Hepatocyte (in vitro differentiated cells): ENCODE measurements around the gene GLCE. TPM values are rescaled to one million over a fixed set of nuclear protein-coding genes. Genes with fewer than 3 reads are reported as not detected.
A peak's percentile ranks its signal among the peaks of the same experiment; 100 is the strongest.
"Not testable (repeated sequence)": the region's sequence is repeated elsewhere in the genome, so short reads cannot be mapped to it uniquely, and the experiment has no call there.

Experiments
- DNase-seq: peaks from one replicate; pipeline ENCODE4 v3.0.0-alpha.2; 2016; ENCODE audit warnings: low spot score
- H2AFZ ChIP-seq: fragments of 200-600 bp; sonication (generic); 2 replicates; pipeline ENCODE4 v1.6.0; 2016; ENCODE audit warnings: antibody characterized with exemption, mild to moderate bottlenecking
- H3K27ac ChIP-seq: fragments of 200-600 bp; sonication (generic); 2 replicates; pipeline ENCODE4 v1.5.1; 2016; ENCODE audit warnings: mild to moderate bottlenecking
- H3K27me3 ChIP-seq: fragments of 200-600 bp; sonication (generic); 2 replicates; pipeline ENCODE4 v1.6.1; 2016
- H3K36me3 ChIP-seq: fragments of 200-600 bp; sonication (generic); replicated peaks from 2 replicates; pipeline ENCODE4 v1.5.1; 2016; ENCODE audit warnings: low read depth; ENCODE audit not compliant: insufficient read depth
- H3K4me1 ChIP-seq: fragments of 200-600 bp; sonication (generic); 2 replicates; pipeline ENCODE4 v1.5.1; 2016; ENCODE audit warnings: mild to moderate bottlenecking, moderate library complexity; ENCODE audit not compliant: insufficient read depth
- H3K4me2 ChIP-seq: fragments of 200-600 bp; sonication (generic); 2 replicates; pipeline ENCODE4 v1.6.0; 2016
- H3K4me3 ChIP-seq: fragments of 200-600 bp; sonication (generic); 2 replicates; pipeline ENCODE4 v1.5.1; 2016; ENCODE audit warnings: mild to moderate bottlenecking
- H3K79me2 ChIP-seq: fragments of 200-600 bp; sonication (generic); 2 replicates; pipeline ENCODE4 v1.6.0; 2017; ENCODE audit warnings: mild to moderate bottlenecking
- H3K9me2 ChIP-seq: fragments of 200-600 bp; sonication (generic); replicated peaks from 2 replicates; pipeline ENCODE4 v1.6.0; 2017; ENCODE audit warnings: mild to moderate bottlenecking; ENCODE audit not compliant: insufficient read depth
- H3K9me3 ChIP-seq: fragments of 200-600 bp; sonication (generic); 2 replicates; pipeline ENCODE4 v1.5.1; 2016; ENCODE audit warnings: low read depth, mild to moderate bottlenecking
- H4K20me1 ChIP-seq: fragments of 200-600 bp; sonication (generic); 2 replicates; pipeline ENCODE4 v1.6.0; 2016; ENCODE audit warnings: mild to moderate bottlenecking; ENCODE audit not compliant: insufficient read depth, poor library complexity, severe bottlenecking
- EZH2 ChIP-seq: fragments of 200-600 bp; sonication (generic); IDR thresholded peaks from 2 replicates; pipeline ENCODE4 v1.6.1; 2016; ENCODE audit warnings: antibody characterized with exemption, mild to moderate bottlenecking, borderline replicate concordance
- EZH2phosphoT487 ChIP-seq: fragments of 200-600 bp; sonication (generic); IDR thresholded peaks from one replicate; pipeline ENCODE4 v1.6.1; 2018; ENCODE audit warnings: antibody characterized with exemption, mild to moderate bottlenecking, low read depth, moderate library complexity; ENCODE audit not compliant: unreplicated experiment, severe bottlenecking
- WGBS: methylation state at CpG from one replicate; pipeline ENCODE4 v1.1.6; 2016; ENCODE audit warnings: low lambda C conversion rate; ENCODE audit errors: missing lambda C conversion rate; 5-methylcytosine and 5-hydroxymethylcytosine counted together
- polyA plus RNA-seq: library from polyadenylated mRNA; unstranded; fragments of >200 nt; fragmentation: Nextera tagmentation; extraction: Ambion mirVana; gene quantifications from 2 replicates; pipeline ENCODE4 v1.2.1, GENCODE V29; 2016
- total RNA-seq: library from RNA; depleted of rRNA; stranded (reverse); fragments of >200 nt; gene quantifications from 2 replicates; pipeline ENCODE4 v1.2.3, GENCODE V29; 2014
- TF ChIP-seq, protein P1 (sequence below): fragments of 200-600 bp; sonication (generic); IDR thresholded peaks from 2 replicates; pipeline ENCODE4 v1.5.1; 2016; ENCODE audit warnings: antibody characterized with exemption, mild to moderate bottlenecking; ENCODE audit not compliant: poor library complexity

GLCE gene
- total and polyA plus RNA-seq, 2 experiments from 2014 or later: 14.4 to 37.9 TPM

DNA sequence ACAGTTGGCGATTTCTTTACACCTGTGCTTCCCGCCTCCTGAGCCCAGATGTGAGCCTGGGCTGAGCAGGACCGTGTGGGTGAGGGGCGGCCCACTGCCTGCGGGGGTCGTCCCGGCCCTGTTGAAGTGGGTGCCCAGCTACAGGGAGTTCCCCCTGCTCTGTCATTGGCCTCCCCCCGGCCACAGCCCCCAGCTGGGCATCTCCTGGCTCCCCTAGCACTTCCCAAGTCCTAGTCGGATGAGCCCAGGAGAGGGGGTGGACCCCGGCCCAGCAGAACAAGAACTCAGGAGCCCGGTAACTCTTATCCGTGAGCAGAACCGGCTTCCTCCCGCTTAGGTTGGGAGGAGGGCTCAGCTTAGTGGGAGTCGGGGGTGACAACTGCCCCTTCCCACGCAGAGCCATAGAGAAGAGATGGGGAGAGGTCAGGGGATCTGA, 139.0 kb downstream of the GLCE start:
- Histone ChIP-seq H3K4me2 (peak overlapping the region; percentile 99), H3K9me3 (no peaks in the 10 kb centered on the region), H3K4me1 (peaks cover 6% of the 10 kb centered on the region), H2AFZ (peak overlapping the region; percentile 81), H3K27ac (no peak overlapping the region), H3K36me3 (no peaks in the 10 kb centered on the region), H3K79me2 (no peaks in the 10 kb centered on the region), H3K27me3 (peaks cover 24% of the 10 kb centered on the region), H3K4me3 (no peak overlapping the region), H4K20me1 (no peaks in the 10 kb centered on the region), H3K9me2 (no peaks in the 10 kb centered on the region)
- no peak for DNase-seq
- TF ChIP-seq, protein P1, sequence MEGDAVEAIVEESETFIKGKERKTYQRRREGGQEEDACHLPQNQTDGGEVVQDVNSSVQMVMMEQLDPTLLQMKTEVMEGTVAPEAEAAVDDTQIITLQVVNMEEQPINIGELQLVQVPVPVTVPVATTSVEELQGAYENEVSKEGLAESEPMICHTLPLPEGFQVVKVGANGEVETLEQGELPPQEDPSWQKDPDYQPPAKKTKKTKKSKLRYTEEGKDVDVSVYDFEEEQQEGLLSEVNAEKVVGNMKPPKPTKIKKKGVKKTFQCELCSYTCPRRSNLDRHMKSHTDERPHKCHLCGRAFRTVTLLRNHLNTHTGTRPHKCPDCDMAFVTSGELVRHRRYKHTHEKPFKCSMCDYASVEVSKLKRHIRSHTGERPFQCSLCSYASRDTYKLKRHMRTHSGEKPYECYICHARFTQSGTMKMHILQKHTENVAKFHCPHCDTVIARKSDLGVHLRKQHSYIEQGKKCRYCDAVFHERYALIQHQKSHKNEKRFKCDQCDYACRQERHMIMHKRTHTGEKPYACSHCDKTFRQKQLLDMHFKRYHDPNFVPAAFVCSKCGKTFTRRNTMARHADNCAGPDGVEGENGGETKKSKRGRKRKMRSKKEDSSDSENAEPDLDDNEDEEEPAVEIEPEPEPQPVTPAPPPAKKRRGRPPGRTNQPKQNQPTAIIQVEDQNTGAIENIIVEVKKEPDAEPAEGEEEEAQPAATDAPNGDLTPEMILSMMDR: no peak
- TF ChIP-seq EZH2phosphoT487 (no peak), EZH2 (peak; percentile 80)
- 8% methylated on average over 14 of the region's 16 CpGs for WGBS

DNA sequence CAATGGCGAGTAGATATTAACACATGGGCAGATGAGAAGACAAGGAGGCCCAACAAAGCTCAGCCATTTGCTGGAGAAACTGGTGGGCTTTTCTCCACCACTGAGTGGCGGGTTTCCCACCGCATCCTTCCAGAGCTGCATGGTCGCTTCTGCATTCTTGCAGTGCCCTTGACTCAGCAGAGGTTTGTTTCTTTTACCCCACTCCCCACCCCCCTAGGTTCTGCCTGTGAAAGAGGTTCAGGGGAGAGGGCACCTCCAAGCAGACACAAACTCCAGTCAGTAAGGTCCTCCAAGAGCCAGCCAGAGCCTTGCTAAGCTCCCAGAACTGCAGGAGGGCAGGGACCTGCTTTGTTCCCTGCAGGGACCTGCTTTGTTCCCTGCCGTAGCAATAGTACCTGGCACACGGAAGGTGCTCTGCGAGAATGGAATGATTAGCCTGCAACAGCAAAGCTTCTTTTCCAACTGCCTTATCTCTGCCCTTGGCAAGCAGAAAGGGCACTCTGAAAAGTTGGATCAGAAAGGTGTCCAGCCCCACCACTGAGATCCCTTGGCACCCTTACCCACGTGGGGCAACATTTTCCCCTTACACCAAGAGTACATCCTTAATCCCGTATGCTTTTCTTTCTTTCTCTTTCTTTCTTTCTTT, 139.6 kb downstream of the GLCE start:
- 35% methylated on average over 9 of the region's 9 CpGs for WGBS

DNA sequence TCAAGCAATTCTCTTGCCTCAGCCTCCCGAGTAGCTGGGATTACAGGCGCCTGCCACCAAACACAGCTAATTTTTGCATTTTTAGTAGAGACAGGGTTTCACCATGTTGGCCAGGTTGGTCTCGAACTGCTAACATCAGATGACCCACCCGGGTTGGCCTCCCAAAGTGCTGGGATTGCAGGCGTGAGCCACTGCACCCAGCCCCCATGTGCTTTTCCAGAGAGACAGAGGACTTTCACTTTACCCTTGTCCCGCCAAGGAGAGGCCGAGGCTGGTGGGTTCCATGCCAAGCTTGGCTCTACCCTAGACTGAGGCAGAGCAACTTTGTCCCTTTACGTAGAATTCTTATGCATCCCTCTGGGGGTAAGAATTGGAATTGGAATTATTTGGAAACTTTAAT, 140.7 kb downstream of the GLCE start:
- H3K27me3 ChIP-seq: peaks cover 24% of the 10 kb centered on the region
- peaks cover 16% of the 10 kb centered on the region for H3K4me1 ChIP-seq
- H3K9me2 ChIP-seq, H4K20me1 ChIP-seq, H3K79me2 ChIP-seq, H3K9me3 ChIP-seq, H3K27ac ChIP-seq, H3K4me3 ChIP-seq, H3K4me2 ChIP-seq, DNase-seq, H2AFZ ChIP-seq, H3K36me3 ChIP-seq: not testable (repeated sequence)
- WGBS: 91% methylated on average over 8 of the region's 8 CpGs

More for the DNA sequence above, 139.6 kb downstream of the GLCE start:
- Histone ChIP-seq H3K27me3 (peaks cover 24% of the 10 kb centered on the region), H3K4me3 (no peak overlapping the region), H3K4me1 (peaks cover 7% of the 10 kb centered on the region), H3K9me2 (no peaks in the 10 kb centered on the region), H3K4me2 (peak overlapping the region; percentile 58), H3K27ac (no peak overlapping the region), H4K20me1 (no peaks in the 10 kb centered on the region), H2AFZ (no peak overlapping the region), H3K9me3 (no peaks in the 10 kb centered on the region), H3K36me3 (no peaks in the 10 kb centered on the region), H3K79me2 (no peaks in the 10 kb centered on the region)
- TF ChIP-seq EZH2 (no peak), EZH2phosphoT487 (no peak)
- TF ChIP-seq, protein P1: no peak
- no peak for DNase-seq

DNA sequence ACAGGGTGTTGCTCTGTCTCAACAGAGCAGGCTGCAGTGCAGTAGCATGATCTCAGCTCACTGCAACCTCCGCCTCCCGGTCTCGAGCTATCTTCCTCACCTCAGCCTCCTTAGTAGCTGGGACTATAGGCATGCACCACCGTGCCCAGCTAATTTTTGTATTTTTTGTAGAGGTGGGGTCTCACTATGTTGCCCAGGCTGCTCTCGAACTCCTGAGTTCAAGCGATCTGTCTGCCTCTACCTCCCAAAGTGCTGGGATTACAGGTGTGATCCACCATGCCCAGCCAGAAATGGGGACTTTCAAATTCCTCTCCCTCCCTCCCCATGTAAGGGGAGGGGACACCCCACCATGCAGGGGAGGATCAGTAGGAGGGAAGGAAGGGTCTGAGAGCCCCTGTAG, 141.7 kb downstream of the GLCE start:
- H2AFZ ChIP-seq, DNase-seq, H3K4me3 ChIP-seq, H4K20me1 ChIP-seq, H3K36me3 ChIP-seq, H3K9me2 ChIP-seq, H3K79me2 ChIP-seq, H3K9me3 ChIP-seq, H3K27ac ChIP-seq, H3K4me2 ChIP-seq: not testable (repeated sequence)
- WGBS: 92% methylated on average over 6 of the region's 6 CpGs
- peaks cover 16% of the 10 kb centered on the region for H3K4me1 ChIP-seq
- H3K27me3 ChIP-seq: peaks cover 24% of the 10 kb centered on the region
